Dedifferentiated amniotic fluid mesenchymal stem cell (primary cell): ENCODE measurements around the gene CLHC1.

Experiments
- DNase-seq: peaks from one replicate; pipeline ENCODE4 v3.0.0-alpha.2; 2016; ENCODE audit errors: extremely low spot score

Gene CLHC1

DNA sequence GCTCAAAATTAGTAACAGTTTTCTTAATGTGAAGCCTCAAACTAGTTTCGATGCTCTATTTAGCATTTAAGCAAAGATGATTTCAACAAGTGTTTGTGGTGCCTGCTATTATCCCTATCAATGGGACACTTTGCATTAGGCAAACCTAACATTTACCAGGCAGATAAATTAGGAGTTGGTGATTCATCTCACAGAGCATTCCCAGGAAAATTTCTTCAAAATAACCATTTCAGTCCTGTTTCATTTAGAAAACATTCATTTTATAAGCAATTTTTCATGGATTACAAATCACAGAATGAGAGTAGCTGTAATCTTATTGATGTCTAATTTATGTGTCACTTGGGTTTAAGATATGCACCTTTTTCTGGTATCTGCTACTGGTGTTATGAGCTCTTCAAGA lies 62.7 kb downstream of the CLHC1 start:
- DNase-seq: no peak

DNA sequence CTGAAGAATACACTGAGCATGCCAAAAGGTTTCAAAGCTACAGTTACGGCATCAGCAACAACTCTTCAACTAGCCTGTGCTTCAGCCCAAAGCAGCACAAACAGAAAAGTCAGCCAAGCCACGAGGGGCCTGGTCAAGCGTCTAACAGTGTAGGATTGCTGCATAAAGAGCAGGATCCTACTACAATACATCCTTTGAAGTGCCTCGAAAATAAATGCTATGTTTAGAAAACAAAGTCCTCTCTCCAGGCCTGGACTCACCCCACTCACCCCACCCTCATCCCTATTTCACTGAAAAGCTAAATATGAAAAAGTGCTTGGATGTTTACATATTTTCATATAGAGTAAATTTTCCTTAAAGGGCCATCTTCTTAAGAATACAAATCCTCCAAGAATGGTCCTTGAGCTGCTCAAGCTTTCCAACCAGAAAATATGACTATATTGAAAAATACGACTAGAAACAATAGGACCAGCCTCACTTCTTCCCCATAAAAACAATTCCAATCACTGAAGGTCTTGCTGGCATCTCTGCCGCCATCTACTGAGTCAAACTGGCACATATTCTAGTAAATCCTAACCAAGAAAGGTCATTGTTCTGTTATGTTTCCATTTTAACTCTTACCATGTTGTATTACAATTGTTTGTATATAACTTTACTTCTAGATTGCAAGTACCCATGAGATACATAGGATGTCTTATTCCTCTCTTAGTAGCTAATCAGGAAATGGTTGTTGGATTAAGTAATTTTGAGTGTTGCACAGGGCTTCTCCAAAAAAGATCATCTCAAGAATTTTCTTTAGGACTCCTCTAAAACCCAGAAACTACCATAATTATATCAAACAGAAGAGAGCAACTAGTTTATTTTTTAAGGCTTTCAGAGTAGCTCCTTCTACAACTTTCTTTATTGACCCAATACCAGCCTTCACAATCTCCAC lies 63.6 kb downstream of the CLHC1 start:
- DNase-seq: peak; percentile 78

DNA sequence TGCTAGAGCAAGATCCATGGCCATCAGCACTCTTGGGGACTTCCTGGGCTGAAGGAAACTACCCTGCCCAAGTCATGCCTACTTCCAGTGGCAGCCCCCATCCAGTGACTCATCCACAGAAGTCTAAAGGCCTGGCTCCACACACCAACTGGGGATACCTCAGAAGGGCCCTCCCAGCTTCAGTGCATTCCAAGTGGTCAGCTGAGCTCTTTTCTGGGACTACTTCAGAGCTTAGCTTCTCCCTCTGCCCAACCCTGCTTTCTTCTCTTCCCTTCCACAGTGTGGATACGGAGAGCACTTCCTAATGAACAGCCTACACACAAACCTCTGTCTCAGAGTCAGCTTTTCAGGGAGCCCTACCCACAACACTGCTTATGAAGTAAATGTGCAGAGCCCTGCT lies 66.5 kb downstream of the CLHC1 start:
- DNase-seq: peak; percentile 64

DNA sequence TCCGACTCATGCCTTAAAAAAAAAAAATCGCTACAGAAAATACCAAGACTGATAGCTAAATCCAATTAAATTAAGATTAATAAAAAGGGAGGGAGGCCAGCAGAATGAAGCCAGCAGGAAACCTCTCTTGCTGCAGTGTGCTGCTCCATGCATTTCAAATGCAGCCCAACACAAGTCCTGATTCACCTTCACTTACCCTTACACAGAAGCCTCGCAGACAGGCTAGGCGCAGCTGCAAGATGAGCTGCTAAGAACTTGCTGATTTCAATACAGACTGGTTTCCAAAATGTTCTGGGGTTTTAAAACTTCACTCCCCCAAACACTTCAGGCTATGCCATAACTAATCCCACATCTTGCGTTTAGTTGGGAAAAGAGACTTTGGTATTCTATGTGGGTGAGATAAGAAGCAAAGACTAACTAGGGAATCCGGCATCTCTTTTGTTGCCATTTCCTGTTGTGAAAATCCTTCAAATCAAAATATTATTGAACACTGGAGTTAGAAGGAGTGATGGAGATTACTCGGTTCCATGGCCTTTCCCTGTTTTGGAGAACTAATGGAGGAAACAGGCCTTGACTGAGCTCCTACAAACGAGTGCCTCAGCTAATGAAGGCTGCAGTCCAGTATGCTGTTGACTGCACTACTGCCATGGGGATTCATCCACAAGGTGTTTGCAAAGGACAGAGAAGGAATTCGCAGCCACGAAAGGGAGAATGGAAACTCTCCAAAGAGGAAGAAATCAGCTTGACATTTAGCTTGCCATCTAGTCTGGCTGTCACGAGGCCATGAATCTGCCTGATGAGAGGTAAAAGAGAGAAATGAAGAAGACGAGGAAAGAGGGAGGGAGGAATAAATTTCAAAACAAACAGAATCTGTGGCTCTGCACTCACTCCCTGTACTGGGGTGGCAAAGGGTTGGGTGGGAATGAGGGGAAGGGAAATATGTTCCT lies 67.3 kb downstream of the CLHC1 start:
- no peak for DNase-seq

DNA sequence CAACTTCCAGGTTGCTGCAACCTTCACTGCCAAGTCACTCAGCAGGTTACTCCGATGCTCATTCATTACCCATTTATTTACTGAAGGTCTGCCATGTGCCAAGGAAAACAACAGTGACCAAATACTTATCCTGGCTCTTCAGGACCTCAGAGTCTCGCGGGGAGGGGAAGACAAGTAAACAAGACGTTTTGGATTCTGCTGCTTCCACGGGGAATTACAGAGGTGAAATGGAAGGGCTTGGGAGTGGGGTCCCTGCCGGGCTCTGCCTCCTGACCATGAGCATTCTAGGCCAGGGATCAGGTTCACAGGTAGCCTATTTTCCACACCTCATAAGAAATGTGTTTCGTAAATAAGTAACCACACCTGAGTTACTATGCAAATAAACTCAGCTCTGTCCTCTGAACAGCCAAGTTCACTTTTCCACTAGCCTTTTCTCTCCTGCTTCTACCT lies 68.1 kb downstream of the CLHC1 start:
- DNase-seq: no peak

DNA sequence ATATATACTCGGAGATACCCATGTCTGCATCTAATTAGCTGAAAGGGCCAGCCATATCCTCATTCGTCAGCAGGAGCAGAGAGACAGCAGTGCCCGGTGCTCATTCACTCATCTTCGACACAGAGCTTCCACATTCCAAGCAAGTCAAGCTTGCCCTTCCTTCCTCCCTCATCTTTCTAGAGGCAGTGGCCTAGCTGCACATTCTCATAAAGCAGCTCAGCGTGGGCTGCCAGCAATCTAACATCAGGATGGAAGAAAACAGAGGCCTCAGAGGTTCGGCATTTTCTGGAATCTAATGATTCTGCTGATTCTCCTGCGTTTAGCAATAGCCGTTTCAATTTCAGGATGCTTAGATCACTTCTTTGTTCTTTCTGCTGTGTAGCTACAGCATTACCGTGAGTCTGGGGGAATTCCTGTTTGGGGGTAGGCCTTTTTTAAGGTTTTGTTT lies 68.8 kb downstream of the CLHC1 start:
- DNase-seq: peak; percentile 77

DNA sequence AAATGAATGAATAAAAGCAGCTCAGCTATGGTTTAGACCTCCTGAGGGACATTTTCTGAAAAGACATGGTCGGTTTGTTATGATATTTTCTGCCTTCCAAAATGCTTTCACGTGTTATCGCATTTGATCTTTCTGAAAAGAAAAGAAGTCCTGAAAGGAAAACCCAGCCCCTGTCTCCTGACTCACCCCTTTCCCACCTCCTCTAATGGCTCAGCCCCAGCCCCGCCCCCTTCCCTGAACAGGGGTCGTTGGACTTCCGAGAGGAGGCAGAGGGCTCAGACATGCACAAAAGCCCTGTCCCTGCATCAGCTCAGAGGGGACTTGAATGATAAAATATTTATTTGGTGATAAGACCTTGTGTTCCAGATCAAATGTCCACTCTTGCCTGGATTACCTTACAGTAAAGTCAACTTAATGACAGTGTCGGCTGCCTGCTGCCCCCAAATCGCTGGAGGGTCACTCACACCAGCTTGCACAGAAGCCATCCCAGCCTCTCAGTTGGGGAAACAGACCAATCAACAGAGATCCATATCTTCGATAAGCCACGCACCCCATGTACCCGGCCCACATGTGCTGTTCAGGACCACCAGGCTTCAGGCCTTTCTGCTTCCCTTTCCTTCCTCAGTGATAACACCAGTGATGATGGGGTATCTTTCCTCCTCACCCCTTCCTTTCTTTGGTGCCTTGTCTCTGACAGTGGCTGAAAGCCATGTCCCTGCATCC lies 69.6 kb downstream of the CLHC1 start:
- DNase-seq: no peak

DNA sequence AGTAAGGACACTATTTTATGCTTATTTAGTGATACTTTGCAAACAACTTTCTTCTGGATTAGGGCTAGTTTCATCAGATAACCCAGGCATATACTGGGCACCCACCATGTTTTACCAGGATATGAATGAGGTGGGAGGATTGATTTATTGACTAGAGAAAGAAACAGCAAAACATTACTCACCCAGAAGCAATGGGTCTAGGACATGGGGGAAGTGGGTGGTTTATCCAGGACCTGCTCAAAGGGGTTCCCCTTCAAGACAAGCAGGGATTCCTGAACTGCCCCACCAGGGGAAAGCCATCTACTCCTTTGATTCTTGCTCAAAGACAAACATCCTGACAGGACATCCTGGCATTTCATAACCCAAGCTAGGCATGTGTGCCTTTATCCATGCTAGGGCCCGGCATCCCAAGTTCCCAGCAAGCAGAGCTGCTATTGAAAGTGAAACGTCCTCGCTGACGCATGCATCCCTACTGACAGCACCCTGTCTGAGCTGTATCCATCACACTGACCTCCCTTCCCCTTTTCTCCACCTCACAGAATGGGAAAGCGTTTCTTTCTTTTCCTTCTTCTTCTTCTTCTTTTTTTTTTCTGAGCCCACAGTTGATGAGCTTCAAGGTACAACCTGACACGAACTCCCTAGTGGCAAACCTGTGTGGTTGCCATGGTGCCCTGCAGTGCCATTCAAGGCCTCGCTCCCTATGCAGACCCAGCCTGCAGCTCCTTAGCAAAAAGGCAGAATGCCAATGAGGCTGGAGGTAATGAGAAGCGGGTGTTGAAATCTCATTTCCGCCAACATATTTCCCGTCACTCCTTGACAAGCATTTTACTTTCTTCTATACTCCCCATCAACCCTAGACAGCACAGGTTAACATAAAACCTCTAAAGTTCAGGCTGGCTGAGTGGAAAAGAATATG lies 70.5 kb downstream of the CLHC1 start:
- no peak for DNase-seq

DNA sequence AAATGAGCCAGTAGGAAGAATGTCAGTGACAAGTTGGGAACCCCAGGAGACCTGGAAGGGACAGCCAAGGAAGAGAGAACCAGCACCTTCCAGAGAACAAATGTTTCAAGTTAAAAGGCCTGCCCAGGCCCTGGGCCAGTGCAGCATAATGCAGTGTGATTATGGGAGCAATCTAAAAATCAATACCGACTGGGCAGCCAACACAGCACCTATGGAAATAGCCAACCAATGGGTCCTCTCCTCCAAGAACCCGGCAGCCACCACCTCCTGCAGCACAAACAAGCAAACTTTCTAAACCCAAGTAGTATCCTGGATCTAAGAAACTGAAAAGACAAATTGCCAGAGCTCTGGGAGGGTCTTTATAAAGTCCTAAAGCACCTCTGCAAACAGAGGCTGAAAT lies 71.7 kb downstream of the CLHC1 start:
- no peak for DNase-seq

DNA sequence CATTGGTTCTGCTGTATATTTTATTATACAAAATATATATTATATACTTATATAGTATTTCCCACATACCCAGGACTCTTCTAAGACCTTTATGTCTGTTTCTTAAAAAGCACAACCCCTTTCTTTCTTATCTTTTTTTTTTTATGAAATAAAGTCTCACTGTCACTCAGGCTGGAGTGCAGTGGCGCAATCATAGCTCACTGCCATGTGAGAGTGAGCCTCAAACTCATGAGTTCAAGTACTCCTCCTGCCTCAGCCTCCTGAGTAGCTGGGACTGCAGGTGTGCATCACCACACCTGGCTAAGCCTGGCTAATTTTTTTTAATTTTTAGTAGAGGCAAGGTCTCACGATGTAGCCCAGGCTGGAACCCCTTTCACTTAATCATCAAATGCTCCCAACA lies 72.3 kb downstream of the CLHC1 start:
- no peak for DNase-seq

DNA sequence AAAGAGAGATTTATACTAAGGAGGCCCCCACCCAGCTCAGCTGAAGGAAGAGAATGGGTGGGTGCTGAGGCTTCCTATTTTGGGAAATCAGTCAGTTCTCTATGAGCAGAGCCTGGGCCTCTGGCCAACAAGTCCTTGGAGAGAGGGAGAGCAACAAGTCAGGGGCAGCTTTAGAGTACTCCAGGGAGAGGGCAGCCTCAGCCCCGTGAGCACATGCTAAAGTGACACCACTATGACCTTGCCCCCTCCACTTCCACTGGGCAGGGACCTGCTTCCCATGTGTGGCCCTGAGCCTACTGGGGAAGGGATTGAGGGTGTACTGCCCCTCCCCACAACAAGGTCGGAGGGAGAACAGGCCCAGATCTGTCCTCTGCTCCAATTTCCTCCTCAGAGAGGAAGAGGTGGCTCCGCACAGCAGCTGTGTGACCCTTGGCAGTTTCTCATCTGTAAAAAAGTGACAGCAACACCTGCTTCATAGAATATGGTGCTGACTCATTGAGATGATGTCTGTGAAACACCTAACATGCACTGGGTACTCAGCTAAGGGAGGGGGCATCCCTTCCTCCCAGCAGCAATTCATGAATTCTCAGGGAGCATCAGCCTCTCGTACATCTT lies 72.9 kb downstream of the CLHC1 start:
- DNase-seq: no peak

DNA sequence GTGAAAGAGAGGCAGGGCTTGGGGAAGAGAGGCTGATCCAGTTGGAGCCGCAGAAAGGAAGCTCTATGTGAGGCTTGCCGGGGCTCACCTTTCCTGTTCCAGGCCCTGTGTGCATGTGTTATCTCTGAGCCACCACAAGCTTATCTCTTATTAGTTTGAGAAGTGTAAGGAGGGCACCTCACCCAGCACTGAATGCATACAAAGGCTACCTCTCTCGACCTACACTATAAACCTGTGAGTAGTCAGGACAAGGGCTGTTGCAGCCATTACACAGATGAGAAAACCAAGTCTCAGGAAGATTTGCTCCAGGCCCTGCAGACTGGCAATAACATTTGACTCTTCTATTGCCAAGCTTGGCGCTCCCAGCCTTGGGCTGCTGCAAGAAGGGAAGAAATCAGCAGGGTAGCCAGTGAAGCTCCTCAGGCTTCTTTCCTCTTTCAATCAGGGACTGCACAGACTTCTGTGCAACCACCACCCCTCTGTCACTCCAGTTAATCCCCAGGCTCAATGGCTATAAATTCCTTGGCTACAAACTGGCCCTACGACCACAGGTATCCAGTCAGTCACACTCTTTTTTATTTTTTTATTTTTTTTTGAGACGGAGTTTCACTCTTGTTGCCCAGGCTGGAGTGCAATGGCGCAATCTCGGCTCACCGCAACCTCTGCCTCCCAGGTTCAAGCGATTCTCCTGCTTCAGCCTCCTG lies 73.8 kb downstream of the CLHC1 start:
- no peak for DNase-seq

DNA sequence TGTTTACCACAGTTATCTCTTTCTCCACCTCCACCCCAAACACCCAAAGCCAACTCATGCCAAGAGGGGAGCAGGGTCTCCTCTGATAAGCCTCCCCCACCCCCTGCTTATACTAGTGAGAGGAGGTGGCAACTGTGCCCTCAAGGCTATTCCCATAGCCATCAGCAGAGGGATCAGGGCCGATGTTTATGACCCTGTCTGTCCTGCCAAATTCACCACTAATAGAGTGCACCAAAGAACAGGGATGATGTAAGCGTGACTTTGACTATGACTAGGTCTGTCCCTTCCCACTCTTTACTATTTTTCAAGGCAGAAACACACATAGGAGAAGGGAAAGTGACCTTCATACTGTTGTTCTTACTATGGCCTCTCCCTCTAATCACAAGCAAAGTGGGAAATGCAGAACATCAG lies 74.6 kb downstream of the CLHC1 start:
- DNase-seq: no peak

DNA sequence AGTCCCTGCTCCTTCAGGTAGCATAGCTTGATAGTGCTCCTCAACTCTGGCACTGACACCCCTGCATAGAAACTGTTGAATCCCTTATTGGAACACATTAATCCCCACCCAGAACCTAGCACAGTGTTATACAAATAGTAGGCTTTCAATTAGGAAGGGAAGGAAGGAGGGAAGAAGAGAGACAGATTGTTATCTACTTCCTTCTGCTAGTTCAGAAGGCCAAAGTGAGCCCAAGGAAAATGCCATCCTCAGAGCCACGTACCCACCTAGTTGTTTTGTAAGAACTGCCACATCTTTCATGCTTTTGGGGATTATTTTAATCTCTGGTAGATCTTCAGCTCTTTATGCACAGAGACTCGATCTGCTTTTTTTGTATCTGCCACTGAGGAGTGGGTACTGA lies 75.1 kb downstream of the CLHC1 start:
- DNase-seq: no peak

DNA sequence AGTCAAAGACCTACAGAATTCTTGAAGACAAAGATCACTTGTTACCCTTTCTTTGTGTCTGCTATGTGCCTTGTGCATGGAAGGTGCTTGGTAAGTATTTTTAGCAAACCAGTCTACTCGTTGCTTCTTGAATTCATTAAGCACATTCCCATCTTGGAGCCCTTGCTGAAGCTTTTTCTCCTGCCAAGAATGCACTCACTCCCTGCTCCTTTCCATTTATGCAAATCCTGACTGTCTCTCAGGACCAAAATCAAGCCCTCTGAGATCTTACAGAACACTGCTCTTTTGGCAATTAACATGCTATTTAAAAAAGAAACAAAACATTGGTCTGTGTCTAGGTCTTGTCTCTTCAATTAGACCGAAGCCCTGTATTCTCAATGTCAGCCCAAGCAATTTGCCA lies 75.8 kb downstream of the CLHC1 start:
- peak; percentile 44 for DNase-seq

DNA sequence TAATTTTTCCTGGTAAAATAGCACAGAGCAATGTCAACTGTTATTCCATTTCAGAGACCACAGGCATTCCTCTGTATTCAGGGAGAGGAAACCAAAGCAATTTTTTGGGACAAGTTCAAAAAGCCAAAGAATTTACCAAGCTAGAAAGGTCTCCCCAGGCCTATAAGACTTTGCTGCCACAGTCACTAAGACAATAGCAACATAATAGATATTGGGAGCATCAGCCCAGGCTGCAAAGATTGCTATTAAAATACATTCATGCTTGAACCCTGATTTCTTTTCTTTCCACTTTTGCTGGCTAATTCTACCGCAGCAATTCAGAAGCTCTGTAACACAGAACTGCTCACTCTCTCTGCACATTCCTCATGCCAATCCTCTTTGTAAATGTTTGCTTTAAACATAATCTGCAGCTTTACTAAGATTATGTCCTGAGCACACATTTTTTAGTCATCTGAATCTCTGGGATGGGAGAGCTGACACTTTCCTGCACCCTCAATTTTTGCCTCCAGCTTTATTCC lies 76.3 kb downstream of the CLHC1 start:
- peak; percentile 66 for DNase-seq

DNA sequence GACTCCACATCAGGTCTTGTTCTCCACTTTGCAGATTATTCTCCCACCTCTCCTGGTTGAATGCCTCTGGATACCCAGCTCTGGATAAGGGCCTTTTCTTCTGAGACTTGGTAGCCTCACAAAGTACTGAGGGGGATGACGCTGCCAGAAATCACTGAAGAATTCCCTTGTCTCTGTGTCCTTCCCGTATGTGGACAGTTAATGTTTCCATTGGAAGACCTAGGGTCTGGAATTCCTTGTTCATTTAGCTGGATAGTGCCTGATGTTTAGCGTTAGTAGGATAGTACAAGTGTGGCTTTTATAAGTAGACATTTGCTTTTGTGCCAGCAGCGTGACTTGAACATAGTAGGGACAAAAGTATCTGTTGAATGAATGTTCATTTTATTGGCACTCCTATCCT lies 76.9 kb downstream of the CLHC1 start:
- DNase-seq: no peak

DNA sequence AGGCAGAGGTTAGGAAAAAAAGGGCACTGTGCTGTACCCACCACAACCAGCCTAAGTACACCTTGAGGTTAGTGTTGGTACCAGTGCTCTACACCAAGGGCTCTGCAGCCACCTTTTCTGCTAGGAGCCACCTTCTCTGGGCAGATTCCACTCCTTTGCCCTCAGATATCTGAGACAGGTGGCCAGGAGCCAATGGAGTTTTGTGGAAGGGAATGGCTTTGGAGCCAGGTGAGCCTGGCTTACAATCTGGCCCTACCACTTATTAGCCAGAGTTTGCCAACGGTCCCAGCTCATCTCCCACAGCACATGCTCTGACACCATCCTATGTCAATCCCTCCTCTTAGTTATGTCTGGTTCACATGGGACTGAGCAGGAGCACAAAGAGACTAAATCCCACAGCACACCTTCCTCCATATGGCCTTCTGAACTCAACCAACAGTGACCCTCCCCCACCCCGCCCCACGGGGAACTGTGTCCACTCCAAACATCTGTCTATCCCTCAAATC lies 77.5 kb downstream of the CLHC1 start:
- DNase-seq: no peak

DNA sequence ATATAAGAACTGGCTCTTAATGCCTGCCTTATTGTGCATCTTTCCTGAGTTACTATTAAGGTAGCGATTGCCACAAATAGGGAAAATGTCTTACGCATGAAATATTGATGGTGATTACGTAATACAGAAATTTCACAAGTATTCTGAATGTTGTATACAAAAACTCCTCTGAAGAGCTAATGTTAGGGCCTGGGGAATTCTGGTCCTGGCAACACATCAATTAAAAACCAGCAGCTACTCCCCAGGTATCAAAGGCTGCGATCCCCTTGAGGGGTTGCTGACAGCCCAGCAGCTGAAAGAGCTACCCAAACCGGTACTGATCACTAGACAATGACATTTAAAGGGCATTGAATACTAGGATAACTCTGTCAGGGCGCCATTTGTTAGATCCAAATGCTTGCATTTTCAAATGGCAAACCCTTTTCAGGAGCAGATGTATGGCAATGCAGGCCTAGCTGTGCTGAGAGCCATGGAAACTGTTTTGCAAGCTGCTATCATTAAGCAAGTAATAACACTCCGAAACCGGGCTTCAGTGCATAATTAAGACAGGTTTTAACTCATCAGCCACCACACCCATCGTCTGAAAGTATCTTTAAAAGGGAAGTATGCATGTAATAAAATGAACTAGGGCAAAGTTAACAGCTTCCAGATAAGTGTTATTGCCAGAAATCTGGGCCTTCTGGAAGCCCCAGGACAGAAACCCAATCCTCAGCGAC lies 78.4 kb downstream of the CLHC1 start:
- DNase-seq: no peak
